ENCODE results near the gene MTSS2.

The MTSS2 gene

GRCh38 chr16:70708366-70709246 is 22.8 kb upstream of the MTSS2 start:
- TF ChIP-seq CTCF (IDR thresholded peaks at IDR 0.05; ENCODE audit: low read depth, low read length): no peak
- Histone ChIP-seq H3K9me3 (no peaks in the 10 kb centered on the region), H3K4me3 (ENCODE audit: low read depth, low read length) (no peak overlapping the region), H3K36me3 (no peaks in the 10 kb centered on the region), H3K27me3 (no peaks in the 10 kb centered on the region), H3K4me1 (peaks cover 33% of the 10 kb centered on the region)
- no peak for DNase-seq

GRCh38 chr16:70706948-70707465 is 21.2 kb upstream of the MTSS2 start:
- H3K27me3 ChIP-seq: no peaks in the 10 kb centered on the region
- TF ChIP-seq CTCF (IDR thresholded peaks at IDR 0.05; ENCODE audit: low read depth, low read length): no peak
- H3K4me1 ChIP-seq: peaks cover 28% of the 10 kb centered on the region
- H3K4me3 ChIP-seq (ENCODE audit: low read depth, low read length): no peak overlapping the region
- H3K36me3 ChIP-seq: no peaks in the 10 kb centered on the region
- DNase-seq: no peak
- H3K9me3 ChIP-seq: no peaks in the 10 kb centered on the region

- H3K27me3 ChIP-seq: no peaks in the 10 kb centered on the region
- DNase-seq: no peak
- H3K9me3 ChIP-seq: no peaks in the 10 kb centered on the region
- no peak overlapping the region for H3K4me3 ChIP-seq (ENCODE audit: low read depth, low read length)
- TF ChIP-seq CTCF (IDR thresholded peaks at IDR 0.05; ENCODE audit: low read depth, low read length): no peak
- no peaks in the 10 kb centered on the region for H3K36me3 ChIP-seq
- peaks cover 34% of the 10 kb centered on the region for H3K4me1 ChIP-seq
These were observed 19.2 kb upstream of the MTSS2 start for GRCh38 chr16:70705056-70705455.

GRCh38 chr16:70704586-70704985 is 18.7 kb upstream of the MTSS2 start:
- H3K27me3 ChIP-seq: no peaks in the 10 kb centered on the region

GRCh38 chr16:70703835-70704381 is 18.1 kb upstream of the MTSS2 start:
- DNase-seq: no peak
- H3K4me3 ChIP-seq (ENCODE audit: low read depth, low read length): no peak overlapping the region
- H3K27me3 ChIP-seq: no peaks in the 10 kb centered on the region
- TF ChIP-seq CTCF (IDR thresholded peaks at IDR 0.05; ENCODE audit: low read depth, low read length): no peak
- no peaks in the 10 kb centered on the region for H3K9me3 ChIP-seq
- H3K4me1 ChIP-seq: peaks cover 34% of the 10 kb centered on the region
- no peaks in the 10 kb centered on the region for H3K36me3 ChIP-seq

More at GRCh38 chr16:70704586-70704985, 18.7 kb upstream of the MTSS2 start:
- Histone ChIP-seq H3K9me3 (no peaks in the 10 kb centered on the region), H3K36me3 (no peaks in the 10 kb centered on the region), H3K4me1 (peaks cover 34% of the 10 kb centered on the region), H3K4me3 (ENCODE audit: low read depth, low read length) (no peak overlapping the region)
- no peak for DNase-seq
- no peak for TF ChIP-seq CTCF (IDR thresholded peaks at IDR 0.05; ENCODE audit: low read depth, low read length)

All from BE2C (cell line).